PFSK-1 (cell line): ENCODE data around the gene GFOD2.

ENCODE experiments used
- FOXP2 ChIP-seq: optimal IDR thresholded peaks from 2 replicates; pipeline ENCODE3; 2011; ENCODE audit warnings: borderline replicate concordance, control low read depth, inconsistent platforms; ENCODE audit not compliant: insufficient read depth; ENCODE audit errors: extremely low read length, extremely low read depth
- POLR2AphosphoS5 ChIP-seq: IDR thresholded peaks from 2 replicates; pipeline ENCODE4 v1.6.1; 2012; ENCODE audit warnings: low read depth, mild to moderate bottlenecking, control low read depth, low read length, moderate library complexity
- REST ChIP-seq, 2 experiments: IDR thresholded peaks; 2 replicates each; pipeline versions ENCODE4 v1.6.1 to v1.8.0; 2011 to 2012; ENCODE audit warnings: low read depth in 2 of 2, low read length in 2 of 2, control low read depth in 1 of 2, inconsistent platforms in 1 of 2, mild to moderate bottlenecking in 1 of 2, moderate library complexity in 1 of 2; ENCODE audit not compliant: insufficient read depth in 1 of 2
- SIN3A ChIP-seq: IDR thresholded peaks from 2 replicates; pipeline ENCODE4 v1.6.1; 2012; ENCODE audit warnings: mild to moderate bottlenecking, low read length, moderate library complexity, borderline replicate concordance; ENCODE audit not compliant: insufficient read depth
- TAF1 ChIP-seq: IDR thresholded peaks from 2 replicates; pipeline ENCODE4 v1.6.1; 2012; ENCODE audit warnings: low read length, control low read depth, borderline replicate concordance; ENCODE audit not compliant: insufficient read depth

The GFOD2 gene

DNA sequence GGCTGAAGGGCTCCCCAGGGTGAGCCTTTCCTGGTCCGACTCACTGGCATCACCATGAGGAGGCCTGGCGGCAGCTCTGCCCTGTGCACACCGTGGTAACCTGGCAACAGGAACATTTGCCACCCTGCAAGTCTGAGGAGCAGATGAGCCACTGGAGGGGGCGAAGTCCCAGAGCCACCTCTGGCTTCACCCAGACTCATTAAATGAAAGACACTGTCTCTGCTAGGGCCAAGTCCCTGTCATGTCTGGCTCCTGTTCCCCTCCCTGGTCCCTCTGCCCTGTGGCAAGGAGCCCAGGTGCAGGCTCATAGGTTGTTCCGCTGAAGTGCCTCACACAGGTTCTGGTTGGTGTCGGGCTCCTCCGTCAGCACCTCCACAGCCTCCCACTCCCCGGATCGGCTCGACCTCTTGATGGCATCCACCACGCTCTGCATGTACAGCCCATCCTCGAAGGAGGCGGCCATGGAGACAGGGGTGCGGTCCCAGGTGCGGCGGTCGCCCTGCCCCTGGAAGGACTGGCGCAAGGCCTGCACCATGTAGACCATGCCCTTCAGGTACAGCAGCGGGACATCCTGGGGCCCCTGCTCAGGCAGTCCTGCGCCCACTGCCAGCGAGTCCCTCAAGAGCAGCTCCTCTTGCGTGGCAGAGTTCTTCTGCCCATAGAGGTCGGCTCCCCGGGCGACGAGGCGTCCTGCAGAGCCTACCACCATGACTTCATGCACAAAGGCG, 44.1 kb downstream of the GFOD2 start:
- TF ChIP-seq FOXP2: no peak
- TF ChIP-seq TAF1: no peak
- no peak for TF ChIP-seq POLR2AphosphoS5

DNA sequence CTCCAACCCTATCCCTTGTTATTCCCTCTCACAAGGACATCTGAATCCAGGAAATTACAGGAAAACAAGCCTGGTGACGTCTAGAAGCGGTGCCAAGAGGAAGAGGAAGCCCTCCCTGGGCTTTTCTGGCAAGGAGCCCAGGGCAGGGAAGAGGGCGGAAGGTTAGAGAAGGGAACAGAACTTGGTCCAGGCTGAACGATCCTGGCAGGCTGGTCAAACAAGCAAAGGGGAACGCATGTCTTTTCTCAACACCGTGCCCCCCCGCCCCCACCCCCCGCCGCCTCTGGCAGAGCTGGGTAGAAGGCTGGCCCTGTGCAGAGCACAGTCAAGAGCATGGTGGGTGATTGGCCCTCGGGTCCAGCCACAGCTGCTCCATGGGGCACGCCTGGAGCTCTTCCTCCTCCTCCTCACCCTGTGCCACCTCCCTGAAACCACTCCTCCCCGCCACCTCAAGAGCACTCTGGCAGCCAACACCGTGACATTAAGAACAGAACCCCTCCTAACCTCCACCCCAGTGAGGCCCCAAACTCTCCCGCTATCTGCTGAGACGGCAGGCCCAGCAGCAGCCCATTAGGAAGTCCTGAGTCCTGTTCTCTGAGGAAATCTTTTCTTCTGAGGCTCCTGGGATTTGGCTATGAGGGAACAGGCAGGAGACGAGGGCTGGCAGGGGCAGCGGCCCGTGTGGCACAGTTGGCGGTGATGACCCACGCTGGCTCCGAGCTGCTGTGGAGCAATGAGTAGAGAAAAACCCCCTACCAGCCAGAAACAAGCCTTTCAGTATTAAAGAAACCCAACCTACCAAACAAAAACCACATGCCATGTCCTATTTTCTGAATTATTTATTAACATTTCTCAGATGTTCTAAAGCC, 45.2 kb downstream of the GFOD2 start:
- TF ChIP-seq REST (IDR thresholded peaks at IDR 0.05; ENCODE audit: insufficient read depth in 1 of 2, low read depth in 2 of 2, low read length in 2 of 2): no peak
- TF ChIP-seq SIN3A: 0 out of 2 replicates have a peak, but pooled peaks have one; percentile 34

DNA sequence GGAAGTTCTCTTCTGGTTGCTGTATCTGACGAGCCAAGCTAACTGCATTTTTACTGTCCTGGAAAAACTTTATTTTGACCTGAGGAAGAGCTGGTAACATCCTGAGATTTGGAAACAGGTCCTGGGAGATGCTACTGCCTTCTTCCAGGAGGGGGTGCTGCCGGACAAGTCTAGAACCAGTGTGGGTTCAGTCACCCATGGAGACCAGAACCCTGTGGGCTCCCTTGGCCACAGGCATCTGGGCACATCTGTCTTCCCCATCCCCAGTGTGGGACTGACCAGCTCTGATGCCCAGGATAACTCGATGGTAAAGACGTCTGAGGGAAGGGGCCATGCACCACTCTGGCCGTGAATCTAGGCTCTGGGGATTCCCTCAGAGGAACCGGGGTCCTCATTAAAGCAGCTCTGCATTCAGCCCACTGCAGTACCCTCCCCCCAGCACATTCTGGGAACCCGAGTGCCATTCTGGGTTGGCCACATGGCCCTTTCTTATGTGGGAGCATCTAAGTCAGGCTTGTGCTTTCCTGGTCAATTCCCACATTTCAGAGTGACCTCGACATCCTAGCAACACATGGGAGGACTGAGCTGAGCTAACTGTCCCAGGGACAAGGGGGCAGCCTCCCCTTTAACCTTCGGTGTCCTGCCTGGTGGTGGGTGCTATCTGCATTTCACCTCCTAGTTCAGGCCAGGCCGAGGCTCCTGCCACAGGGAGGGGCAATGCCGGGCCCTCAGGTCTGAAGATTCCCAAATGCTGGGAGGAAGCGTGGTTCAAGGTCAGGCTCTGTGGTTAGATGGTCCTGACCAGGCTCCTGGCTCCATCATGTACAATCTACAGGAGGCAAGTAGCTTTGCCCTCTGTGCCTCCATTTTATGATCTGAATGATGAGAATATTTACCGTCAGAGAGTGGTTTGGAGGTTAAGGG, 46.1 kb downstream of the GFOD2 start:
- TF ChIP-seq FOXP2 (no peak), POLR2AphosphoS5 (no peak), REST (IDR thresholded peaks at IDR 0.05; ENCODE audit: insufficient read depth in 1 of 2, low read depth in 2 of 2, low read length in 2 of 2) (no peak), SIN3A (no peak), TAF1 (no peak)

DNA sequence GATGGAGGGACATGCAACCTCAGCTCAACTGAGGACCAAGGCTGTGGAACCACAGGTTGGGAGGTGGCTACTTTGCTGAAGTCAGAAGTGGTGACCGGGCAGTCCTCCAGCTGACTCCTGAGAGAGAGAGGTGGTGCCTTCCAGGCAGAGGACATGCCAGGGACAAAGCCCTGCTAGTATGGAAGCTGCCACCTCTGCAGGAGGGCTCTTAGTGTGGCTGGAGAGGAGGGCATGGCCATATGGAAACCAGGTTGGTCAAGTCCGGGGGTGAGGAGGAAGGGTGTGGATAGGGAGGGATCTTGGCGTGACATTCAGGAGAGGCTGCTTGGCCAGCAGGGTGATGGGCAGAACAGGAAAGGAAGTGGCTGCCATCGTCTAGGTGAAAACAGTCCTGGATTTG, 46.8 kb downstream of the GFOD2 start:
- TF ChIP-seq SIN3A (no peak), REST (IDR thresholded peaks at IDR 0.05; ENCODE audit: insufficient read depth in 1 of 2, low read depth in 2 of 2, low read length in 2 of 2) (no peak), POLR2AphosphoS5 (no peak), FOXP2 (no peak), TAF1 (no peak)

DNA sequence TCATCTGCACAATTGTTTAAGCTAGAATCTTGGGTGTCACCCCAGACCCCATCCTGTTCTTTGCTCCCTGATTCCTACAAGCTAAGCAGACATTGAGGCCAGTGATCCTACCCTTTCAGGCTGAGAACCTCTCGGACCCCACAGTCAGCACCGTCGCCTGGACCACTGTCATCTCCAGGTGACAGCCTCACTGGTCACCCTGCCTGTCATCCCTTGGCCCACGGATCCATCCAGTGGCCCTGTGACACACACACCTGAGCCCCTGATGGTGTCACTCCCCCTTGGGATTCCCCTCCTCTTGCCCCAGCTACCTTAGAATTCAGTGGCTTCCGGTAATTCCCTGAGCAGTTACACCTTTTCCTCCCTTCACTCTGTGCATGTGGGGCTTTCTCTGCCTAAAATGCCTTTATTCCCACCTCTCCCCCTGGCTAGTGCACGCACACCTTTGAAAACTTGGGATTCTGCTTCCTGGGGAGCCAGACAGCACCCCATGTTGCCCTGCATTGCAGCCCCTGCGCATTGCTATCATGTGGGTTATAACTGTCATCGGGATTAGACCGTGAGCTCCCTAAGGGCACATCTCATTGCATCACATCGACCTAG, 49.5 kb downstream of the GFOD2 start:
- no peak for TF ChIP-seq REST (IDR thresholded peaks at IDR 0.05; ENCODE audit: insufficient read depth in 1 of 2, low read depth in 2 of 2, low read length in 2 of 2)
